ENCODE results near the gene PPP1R13B.

The PPP1R13B gene

DNA sequence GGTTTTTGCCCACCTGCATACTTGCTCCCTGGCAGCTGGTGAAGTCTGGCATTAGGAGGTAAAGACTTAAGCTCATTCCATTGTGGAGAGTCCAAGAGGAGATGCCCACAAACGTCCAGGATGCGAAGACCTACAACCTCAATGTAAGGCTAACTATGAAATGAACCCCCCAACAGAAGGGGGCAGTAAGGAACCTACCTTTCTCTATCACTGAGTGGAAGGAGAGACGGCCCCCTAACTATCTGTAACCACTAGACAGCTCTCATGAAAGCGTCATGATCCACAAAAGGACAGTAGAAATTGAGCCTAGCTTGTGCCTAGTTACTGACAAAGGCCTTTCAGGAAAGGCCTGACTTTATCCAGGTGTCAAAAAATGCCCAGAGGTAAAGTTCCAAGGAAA, 76.5 kb downstream of the PPP1R13B start:
- DNase-seq: no peak

DNA sequence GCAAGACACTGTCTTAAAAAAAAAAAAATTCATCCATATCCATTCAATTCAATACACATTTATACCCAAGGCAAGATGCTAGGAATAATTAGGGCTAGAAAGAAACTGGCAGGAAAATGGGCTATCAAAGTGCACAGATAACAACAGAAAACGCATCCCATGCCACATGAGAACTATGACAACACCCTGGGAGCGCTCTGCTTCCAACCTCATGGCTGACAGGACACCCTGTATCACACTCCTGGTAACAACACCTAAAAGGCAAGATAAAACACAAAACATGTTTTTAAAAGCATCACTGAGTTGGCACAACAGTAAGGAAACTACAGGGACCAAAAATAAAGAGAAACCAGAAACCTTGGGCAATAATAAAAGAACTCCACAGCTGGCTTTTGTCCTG, 76.9 kb downstream of the PPP1R13B start:
- no peak for DNase-seq

DNA sequence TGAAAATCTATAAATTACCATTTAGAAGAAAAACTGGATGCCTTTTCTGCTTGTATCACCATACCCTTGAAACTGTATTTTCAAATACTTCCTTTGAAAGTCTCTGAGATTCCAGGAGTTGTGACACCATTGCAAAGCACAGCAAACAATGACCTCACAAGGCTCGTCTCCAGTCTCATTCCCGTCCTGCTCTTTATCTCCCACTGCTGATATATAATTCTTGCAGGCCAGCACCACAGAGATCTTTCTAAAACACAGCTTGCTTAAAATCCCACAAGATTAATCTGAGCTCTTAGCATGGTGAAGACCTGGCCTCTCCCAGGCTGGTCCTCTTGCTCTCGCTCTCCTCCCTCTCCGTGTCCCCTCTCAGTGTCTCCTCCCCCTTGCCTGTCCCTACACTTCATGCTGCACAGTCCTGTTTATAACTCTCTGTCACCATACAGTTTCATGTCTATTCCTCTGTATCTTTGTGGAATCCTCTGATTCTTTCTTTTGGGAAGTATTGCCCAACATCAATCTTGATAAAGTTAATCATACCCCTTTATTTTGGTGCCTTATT, 80.0 kb downstream of the PPP1R13B start:
- DNase-seq: no peak

DNA sequence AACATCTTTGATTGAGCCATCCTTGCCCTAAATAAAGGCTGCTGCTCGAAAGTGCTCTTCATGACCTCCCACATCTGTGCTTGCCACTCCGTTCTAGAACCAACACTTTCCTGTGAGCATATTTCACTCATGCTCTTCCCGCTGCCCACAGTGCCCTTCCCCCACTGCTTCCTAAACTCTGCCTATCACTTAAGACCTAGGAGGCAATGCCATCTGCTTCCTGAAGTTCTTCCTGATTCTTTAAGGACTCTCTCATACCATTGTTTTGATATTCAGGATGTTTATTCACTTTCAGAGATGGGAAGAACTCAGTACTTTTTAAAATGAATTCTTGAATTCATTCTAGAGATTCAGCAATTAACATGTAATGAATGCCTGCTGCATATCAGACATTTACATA, 81.8 kb downstream of the PPP1R13B start:
- no peak for DNase-seq

DNA sequence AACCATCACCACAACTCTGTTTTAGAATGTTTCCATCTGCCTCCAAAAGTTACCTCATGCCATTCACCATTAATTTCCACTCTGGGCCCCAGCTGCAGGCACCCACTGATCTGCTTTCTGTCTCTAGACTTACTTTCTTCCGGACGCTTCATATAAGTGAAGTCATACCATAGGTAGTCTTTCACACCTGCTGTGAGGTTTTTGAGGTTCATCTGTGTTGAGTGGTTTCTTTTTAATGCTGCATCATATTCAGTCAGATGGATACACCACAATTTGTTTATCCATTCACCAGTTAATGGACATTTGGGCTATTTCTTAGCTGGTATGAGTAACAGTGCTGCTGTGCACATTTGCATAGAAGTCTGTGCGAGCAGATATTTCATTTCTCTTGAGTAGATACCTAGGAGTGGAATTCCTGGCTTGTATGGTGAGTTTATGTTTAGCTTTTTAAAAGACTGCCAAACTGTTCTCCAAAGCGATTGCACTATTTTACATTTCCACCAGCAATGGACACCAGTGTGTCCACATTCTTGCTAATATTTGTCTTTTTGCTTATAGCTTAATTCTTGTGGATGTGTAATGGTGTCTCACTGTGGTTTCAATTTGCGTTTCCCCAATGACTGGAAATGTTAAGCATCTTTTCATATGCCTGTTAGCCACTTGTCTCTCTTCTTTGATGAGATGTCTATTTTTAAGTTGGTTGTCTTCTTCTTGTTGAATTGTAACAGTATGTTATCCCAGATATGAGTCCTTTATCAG, 83.5 kb downstream of the PPP1R13B start:
- DNase-seq: no peak

DNA sequence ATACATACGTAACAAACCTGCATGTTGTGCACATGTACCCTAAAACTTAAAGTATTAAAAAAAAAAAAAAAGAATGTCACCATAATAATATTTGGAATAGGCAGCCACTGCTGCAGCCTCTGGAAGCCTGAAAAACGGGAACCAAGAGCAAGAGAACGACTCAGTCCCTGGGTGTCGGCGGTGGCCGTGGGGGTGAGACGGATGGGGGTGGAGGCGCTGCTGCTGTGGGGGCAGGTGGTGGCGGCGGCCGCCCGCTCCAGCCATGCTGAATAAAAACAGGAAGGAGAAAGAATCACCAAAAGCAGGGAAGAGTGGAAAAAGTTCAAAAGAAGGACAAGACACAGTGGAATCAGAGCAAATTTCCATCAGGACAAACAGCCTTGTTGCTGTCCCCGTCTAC, 84.8 kb downstream of the PPP1R13B start:
- no peak for DNase-seq

DNA sequence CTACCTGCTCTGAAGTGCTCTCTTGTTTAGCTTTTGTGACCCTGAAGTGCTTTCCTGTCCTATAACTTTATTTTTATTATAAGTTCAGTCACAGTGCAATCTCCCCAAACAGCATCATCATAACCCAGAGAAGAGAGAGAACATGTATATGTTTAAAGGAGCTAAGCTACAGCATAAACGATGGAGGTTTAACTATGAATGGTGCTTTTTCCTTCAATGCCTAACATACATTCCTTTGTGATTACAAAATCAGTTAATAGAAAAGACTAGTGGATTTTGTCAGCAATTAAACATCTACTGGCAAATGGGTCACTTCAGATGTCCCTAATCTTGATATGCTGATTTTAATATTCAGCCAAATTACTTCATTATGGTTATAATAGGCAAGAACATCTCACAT, 85.3 kb downstream of the PPP1R13B start:
- no peak for DNase-seq

DNA sequence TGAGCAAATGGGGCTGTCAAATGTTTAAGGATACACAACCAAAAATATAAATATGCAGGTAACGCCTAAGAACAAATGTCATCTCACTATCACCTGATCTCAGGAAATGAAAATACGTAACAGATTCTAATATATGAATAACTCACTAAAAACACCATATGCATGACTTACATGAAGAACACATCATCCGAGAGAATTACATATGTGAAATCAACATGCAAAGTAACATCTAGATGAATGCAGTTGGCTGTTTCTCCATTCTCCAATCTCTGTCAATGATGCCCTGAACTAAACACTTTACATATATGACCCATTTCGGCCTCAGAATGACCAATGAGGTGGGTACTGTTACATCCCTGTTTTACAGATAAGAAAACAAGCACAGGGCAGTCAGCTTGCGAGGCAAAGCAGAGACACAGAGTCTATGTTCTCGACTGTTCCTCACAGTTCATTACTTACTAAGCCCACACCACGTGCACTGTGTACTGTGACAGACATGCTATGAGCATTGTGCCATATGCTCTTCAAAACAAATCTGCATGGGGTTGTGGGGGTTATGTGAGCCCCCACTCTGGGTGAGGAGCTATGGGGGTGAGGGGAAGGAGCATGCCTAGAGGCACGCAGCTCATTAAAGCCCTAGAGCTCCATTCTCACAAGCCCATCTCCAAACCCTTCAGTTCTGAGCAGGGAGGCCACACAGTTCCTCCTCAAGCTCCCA, 89.2 kb downstream of the PPP1R13B start:
- DNase-seq: no peak

DNA sequence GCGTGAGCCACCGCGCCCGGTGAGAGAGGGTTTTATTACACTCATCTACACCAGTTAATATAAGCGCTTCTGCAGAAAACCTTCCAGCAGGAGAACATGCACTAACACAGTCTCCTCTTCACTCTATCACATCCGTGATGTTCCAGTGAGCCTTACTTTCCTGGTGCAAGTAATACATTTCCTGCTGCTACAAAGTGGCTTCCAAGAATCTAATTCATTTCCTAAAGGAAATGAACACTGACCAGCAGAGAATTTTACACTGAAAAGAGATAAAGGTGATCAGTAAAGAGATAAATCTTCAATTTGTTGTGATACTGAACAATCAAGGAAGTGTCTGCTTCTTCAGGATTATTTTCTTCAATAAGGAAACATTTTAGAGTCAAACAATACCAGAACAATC, 92.3 kb downstream of the PPP1R13B start:
- no peak for DNase-seq

DNA sequence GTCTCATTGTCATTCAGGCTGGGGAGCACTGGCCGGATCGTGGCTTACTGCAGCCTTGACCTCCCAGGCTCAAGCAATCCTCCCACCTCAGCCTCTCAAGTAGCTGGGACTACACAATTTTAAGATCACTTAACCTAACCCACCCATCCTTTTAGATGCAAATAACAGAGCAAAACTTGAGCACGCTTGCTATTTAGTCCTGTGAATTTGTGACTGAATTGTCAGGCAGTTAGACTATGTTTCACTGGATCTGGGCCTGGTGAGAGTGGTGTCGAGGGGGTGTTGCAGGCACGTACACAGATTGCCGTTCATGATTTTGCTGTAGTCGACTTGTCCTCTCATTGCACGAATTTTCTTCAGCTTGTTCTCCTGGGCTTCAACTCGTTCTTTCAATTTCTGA, 93.6 kb downstream of the PPP1R13B start:
- no peak for DNase-seq

DNA sequence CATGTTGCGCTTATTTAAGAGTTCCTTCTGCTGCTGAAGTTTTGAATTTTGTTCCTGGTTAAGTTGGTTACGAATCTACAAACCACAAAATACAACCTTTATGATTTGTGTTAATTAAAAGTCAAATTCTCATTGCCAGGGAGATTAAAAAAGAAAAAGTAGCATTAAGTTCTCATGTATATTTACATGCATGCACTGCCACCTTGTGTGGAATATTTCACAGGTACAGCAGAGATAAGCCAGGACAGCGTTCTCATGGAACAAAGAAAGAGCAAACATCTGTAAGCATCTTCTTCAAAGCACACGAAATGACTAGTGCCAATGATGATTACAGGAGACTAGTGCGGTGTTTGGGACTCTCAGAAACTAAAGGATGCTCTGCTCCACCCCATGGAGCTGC, 97.5 kb downstream of the PPP1R13B start:
- no peak for DNase-seq

DNA sequence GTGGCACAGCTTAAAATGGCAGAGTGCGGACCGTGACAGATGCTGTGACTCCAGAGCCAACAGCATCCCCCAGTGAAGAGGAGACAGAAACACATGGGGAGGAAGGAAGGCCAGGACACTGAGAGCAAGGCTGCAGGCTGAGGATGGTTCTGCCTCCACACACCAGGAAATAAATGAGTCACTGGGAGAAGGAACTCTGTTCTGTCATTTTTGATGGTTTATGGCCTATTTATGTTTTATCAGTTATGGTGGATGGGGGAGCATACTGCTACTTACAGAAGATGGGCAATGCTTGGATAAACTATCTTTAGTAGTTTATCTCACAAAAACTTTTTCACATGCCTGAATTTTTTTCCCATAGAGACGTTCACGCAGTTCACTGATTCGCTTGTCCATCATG, 97.9 kb downstream of the PPP1R13B start:
- DNase-seq: no peak

DNA sequence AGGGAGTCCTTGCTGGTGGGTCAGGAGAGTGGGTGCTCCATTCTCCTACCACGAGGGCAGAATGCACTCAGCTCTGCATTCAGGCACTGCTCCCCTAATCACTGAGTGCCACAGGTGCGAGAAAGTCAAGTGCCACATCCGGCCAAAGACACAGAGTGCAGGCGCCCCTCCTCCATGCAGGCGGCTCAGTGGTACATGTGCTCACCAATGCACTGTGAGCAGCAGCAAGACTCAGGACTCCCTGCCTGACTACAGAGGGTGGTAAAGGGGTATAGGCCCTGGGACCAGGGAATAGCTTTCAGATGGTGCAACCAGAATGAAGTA, 98.9 kb downstream of the PPP1R13B start:
- DNase-seq: peak; percentile 27

DNA sequence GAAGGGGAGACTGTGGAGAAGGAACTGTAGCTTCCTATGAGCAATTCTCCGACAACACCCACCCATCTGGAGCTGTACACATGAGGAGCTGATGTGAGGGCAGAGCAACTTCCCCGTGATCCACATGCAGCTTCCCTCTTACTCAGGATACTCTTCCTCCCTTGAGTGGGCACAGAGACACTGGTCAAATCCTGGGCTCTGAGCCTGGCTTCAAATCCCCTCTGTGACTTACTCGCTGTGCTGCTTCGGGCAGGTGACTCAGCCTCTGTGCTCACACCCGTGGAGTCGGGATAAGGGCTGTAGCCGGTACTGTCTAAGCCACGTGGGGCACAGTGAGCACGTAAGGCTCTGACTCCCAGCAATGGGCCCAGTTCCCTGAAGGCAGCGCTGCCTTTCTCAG, 100.7 kb downstream of the PPP1R13B start:
- no peak for DNase-seq

DNA sequence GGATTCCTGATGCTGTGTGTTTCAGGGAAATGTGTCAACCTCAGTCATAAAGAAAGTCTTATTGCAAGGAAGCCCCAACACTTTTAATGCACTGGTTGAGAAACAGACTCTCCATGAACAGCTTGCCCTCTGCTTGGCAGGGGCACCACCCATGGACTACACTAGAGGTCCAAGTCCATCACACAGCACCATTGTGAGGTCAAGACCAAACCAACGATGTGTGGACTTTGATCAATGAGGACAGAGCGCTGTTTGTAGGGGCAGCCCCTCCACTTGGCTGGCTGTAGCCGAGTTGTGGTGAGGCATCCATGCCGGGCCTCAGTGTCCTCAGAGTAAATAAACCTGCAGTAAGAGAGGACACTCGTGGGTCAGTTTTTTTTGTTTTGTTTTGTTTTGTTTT, 102.0 kb downstream of the PPP1R13B start:
- DNase-seq: no peak

DNA sequence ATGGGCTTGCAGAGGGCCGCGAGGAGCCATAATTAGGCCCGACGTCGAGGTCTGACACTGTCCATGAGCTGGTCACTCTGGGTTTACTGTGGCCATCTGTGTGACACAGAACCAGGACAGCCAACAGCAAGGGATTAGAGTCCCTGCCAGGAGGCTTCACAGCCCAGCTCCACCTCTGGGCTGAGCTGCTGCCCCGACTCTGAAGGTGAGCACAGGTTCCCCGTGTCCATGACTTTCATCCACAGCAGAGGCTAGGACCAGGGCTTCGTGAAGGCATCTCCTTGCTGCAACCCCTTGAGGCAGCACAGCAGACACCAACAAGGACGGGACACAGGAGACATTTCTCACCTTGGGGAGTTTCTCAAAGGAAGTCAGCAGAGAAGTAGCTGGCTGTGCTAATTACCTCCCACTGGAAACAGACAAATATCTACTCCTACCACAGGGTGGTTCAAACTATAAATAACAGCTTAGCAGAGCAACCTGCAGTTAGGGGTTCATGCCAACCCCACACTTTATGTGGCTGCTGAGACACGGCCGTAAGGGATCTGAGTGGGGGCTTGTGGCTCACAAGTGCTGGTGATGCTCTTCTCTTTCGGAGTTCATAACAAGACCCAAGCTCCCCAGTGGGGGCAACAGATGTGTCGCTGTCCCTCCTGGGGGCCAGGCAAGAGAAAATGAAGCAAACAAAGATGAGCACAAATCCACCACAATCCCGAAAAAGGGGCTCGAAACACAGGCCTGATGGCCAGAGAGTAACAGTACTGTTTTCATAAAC, 102.6 kb downstream of the PPP1R13B start:
- no peak for DNase-seq

DNA sequence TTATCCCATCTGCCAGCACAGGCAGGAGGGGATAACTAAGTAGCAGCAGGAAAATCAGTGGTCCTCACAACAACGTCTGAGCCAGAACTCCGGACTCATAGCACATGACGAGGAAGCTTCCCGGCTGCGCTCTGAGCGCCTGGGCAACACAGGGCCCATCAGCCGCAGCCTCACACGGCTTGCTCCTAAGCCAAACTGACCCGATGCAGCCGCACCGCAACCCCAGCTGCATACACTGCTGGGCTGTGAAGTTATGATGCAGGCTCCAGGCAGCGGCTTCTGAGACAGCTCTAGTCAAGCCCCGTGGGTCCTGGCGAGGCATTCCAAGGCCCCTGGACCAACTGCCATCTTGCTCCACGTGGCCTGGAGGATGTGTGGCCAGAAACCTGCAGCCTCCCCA, 103.7 kb downstream of the PPP1R13B start:
- DNase-seq: no peak

DNA sequence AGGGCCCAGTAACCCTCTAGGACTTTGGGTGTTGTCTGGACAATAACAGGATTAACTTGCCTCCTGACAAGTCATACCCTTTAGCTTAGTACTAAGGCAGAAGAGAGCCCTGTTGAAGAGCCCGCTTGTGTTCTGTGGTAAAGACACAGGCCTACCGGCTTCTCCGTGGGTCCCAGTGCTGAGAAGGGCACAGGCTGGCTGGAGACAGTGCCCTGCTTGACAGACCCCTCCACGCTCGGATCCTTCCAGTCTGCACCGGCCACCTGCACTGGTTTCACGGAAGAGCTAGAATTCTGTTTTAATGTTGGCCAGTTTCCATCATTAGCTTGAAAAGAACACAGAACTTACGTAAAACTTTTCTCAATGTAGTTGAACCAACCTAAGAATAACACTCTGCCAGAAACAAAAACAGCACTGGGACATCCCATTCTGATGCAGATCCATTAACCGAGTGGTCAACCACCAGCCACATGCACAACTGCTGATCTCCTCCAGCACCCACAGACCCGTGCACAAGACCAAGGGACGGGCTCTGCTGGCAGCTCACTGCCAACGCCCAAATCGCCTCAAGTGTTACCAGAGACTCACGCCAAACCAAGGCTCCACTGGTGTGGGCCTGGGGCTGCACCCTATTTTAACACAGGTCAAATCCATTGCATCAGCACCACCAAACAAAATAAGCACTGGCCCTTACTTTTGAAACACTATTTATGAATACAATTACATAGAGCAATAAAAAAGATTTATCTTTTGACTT, 104.7 kb downstream of the PPP1R13B start:
- DNase-seq: no peak

DNA sequence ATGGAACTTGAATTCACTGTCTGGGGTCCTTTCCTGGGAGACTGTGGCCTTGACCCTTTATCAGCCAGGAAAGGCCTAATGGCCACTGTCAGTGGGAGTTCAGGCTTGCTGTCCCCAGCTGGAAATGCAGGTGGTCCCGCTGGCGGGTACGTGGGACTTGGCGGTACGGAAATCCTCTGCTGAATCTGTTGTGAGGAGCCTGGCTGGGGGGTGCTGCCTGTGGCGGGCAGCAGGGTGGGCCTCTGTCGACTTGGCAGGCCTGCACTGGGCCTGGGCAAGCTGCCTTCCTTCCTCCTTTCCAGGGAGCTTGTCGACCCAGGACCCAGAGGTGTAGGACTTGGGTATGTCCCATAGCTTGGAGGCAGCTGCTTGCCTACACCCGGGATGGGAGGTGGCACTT, 105.5 kb downstream of the PPP1R13B start:
- DNase-seq: no peak

DNA sequence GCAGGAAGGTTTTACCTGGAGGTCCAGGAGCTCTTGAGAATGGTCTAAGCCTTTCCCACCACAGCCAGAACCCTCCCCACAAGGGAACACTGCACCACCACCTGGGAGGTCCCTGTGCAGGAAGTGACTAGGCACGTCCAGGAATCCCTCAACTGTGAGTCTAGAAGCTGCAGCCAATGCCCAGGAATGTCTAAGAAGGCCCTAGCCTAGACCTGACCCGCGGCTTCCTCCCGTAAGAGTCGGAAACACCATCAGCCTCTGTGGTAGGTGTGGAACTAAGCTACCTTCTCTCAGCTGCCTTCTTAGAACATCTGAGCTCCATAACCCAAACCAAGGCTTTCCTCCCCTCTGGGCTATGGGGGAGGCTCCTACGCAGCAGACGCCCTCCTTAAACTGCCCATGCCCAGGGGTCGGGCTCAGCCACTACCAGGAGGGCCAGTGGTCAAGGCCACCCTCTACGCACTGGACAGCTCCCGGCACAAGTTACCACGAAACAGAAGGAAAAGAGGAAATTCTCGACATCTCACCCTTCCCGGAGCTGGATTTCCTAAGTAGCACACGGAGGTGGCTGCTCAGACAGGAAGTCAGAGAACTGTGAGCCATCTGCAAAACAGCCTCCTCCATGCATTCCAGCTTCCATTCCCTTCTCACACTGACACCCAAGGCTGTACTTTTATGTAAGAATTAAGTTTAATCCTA, 106.2 kb downstream of the PPP1R13B start:
- DNase-seq: no peak

DNA sequence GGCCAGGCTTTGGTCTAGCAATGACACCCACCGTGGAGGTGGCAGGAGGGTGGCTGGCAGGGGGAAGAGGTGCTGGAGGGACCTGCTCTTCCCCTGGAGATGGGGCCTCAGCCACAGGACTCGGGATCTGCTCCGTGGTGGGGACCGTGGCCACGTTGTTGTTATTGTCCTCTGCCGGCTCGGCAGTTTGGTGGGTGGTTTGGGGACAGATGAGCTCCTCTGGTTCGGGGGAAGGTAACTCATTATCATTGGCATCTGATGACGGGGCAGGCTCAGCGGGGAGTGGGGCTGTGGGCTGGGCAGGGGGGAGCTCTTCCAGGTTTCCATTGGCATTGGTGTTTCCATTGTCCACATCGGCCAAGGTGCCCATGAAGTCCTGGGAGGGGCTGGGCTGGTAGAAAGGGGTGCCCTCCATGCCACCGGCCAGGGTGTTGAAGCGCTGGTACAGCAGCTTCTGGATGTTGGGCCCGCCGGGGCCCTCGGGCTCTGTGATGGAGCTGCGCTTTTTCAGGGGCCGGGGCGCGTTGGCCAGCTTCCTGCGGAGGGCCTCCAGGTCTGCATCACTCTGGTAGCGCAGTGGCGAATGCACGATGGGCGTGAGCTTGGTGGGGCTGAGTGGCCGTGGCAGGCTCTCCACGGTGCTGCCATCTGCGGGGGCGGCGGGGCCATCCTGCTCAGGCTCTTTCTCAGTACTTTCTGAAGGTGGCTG, 107.4 kb downstream of the PPP1R13B start:
- no peak for DNase-seq

DNA sequence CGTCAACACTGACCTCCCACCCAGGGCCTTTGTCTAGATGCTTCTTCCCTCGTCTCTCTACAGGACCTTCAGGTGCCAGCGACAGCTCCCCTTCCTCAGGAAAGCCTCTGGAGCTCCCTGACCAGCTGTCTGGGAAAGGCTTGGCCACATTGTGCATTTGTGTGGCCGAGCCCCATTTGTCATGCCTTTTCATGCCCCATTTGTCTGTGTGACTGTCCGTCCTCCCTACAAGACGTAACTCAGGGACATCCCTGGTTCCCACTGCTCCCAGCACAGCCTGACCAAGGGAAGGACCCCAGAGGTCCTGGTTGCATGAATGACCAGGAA, 107.9 kb downstream of the PPP1R13B start:
- DNase-seq: no peak

Data from CD4-positive, alpha-beta T cell treated with Interferon gamma for 1 hour (primary cell).